Stimulated activated CD4-positive, alpha-beta T cell treated with anti-CD3 and anti-CD28 coated beads, Interleukin-15, amount 100 ng/mL, for 24 hours (primary cell): ENCODE results near the gene IL1RAPL2.
"Not testable (repeated sequence)": the region's sequence is repeated elsewhere in the genome, so short reads cannot be mapped to it uniquely, and the experiment has no call there.

Experiments used
- DNase-seq: peaks from one replicate; pipeline ENCODE4 v3.0.0-alpha.2; 2020

Gene IL1RAPL2

GRCh38 chrX:105038672-105039328 lies 472.8 kb downstream of the IL1RAPL2 start:
- DNase-seq = no peak

- DNase-seq = no peak
Measured at GRCh38 chrX:105050921-105051320, 484.9 kb downstream of the IL1RAPL2 start.

GRCh38 chrX:105051364-105051763 lies 485.4 kb downstream of the IL1RAPL2 start:
- no peak for DNase-seq

GRCh38 chrX:105052926-105053325 lies 486.9 kb downstream of the IL1RAPL2 start:
- no peak for DNase-seq

GRCh38 chrX:105063743-105064142 lies 497.7 kb downstream of the IL1RAPL2 start:
- DNase-seq = no peak

GRCh38 chrX:105098201-105098600 lies 532.2 kb downstream of the IL1RAPL2 start:
- no peak for DNase-seq

- no peak for DNase-seq
Measured at GRCh38 chrX:105098812-105099211, 532.8 kb downstream of the IL1RAPL2 start.

- no peak for DNase-seq
Measured at GRCh38 chrX:105101378-105101777, 535.4 kb downstream of the IL1RAPL2 start.

GRCh38 chrX:105109936-105110335 lies 543.9 kb downstream of the IL1RAPL2 start:
- DNase-seq = no peak

GRCh38 chrX:105114554-105115130 lies 548.6 kb downstream of the IL1RAPL2 start:
- DNase-seq = no peak

- not testable (repeated sequence) for DNase-seq
Measured at GRCh38 chrX:105115596-105116320, 549.8 kb downstream of the IL1RAPL2 start.

GRCh38 chrX:105116486-105116885 lies 550.5 kb downstream of the IL1RAPL2 start:
- DNase-seq = no peak

- DNase-seq = no peak
Measured at GRCh38 chrX:105117621-105118020, 551.6 kb downstream of the IL1RAPL2 start.

GRCh38 chrX:105120463-105120862 lies 554.5 kb downstream of the IL1RAPL2 start:
- DNase-seq = no peak

GRCh38 chrX:105121186-105121585 lies 555.2 kb downstream of the IL1RAPL2 start:
- DNase-seq = no peak

- DNase-seq = no peak
Measured at GRCh38 chrX:105126201-105126600, 560.2 kb downstream of the IL1RAPL2 start.

- no peak for DNase-seq
Measured at GRCh38 chrX:105134273-105134672, 568.3 kb downstream of the IL1RAPL2 start.

GRCh38 chrX:105136786-105137185 lies 570.8 kb downstream of the IL1RAPL2 start:
- no peak for DNase-seq

- DNase-seq = no peak
Measured at GRCh38 chrX:105150036-105150435, 584.0 kb downstream of the IL1RAPL2 start.

GRCh38 chrX:105150557-105150956 lies 584.6 kb downstream of the IL1RAPL2 start:
- DNase-seq = no peak

GRCh38 chrX:105167233-105167632 lies 601.2 kb downstream of the IL1RAPL2 start:
- DNase-seq = no peak

- DNase-seq = no peak
Measured at GRCh38 chrX:105168577-105168976, 602.6 kb downstream of the IL1RAPL2 start.

- no peak for DNase-seq
Measured at GRCh38 chrX:105173071-105173470, 607.1 kb downstream of the IL1RAPL2 start.

GRCh38 chrX:105179644-105180043 lies 613.6 kb downstream of the IL1RAPL2 start:
- DNase-seq = no peak
